Measurements from ENCODE around the gene OR5K3.

The OR5K3 gene

GRCh38 chr3:98404010-98404409, 13.5 kb downstream of the OR5K3 start:
- no peak for DNase-seq (ENCODE audit: low read depth)
- TF ChIP-seq CTCF (conservative IDR thresholded peaks at IDR 0.05; ENCODE audit: control insufficient read depth, insufficient read depth, low read depth, low read length) = no peak
- H3K4me3 ChIP-seq (ENCODE audit: control insufficient read depth, low read depth, low read length) = no peak overlapping the region

DNA sequence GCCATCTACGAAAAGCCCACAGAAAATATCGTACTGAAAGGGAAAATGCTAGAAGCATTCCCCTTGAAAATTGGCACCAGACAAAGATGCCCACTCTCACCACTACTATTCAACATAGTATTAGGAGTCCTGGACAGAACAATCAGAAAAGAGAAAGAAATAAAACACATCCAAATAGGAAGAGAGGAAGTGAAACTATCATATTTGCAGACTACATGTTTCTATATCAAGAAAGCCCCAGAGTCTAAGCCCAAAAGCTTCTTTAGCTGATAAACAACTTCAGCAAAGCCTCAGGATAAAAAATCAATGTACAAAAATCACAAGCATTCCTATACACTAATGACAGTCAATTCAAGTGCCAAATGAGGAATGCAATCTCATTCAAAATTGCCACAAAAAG, 15.6 kb downstream of the OR5K3 start:
- no peak for DNase-seq (ENCODE audit: low read depth)
- no peak overlapping the region for H3K4me3 ChIP-seq (ENCODE audit: control insufficient read depth, low read depth, low read length)
- no peak for TF ChIP-seq CTCF (conservative IDR thresholded peaks at IDR 0.05; ENCODE audit: control insufficient read depth, insufficient read depth, low read depth, low read length)

DNA sequence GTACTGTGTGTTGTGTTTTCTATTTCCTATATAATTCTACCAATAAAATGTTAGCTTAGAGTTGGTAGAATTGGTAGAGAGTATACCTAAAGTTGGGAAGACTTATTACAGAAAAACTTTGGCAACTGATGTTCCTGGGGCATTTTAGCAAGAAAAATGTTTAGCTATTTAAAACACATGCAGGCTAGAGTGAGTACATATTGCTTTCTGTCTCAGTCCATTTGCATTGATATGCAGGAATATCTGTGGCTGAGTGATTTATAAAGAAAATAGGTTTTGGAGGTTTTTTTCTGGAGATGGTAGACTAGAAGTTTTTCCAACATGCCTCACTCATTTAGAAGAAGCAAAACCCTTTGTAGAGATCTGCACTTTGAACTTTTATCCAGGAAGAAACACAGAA, 42.1 kb downstream of the OR5K3 start:
- no peak for DNase-seq (ENCODE audit: low read depth)
- no peak overlapping the region for H3K4me3 ChIP-seq (ENCODE audit: control insufficient read depth, low read depth, low read length)
- no peak for TF ChIP-seq CTCF (conservative IDR thresholded peaks at IDR 0.05; ENCODE audit: control insufficient read depth, insufficient read depth, low read depth, low read length)

GRCh38 chr3:98433764-98434163, 43.3 kb downstream of the OR5K3 start:
- H3K4me3 ChIP-seq (ENCODE audit: control insufficient read depth, low read depth, low read length) = no peak overlapping the region
- TF ChIP-seq CTCF (conservative IDR thresholded peaks at IDR 0.05; ENCODE audit: control insufficient read depth, insufficient read depth, low read depth, low read length) = no peak
- DNase-seq (ENCODE audit: low read depth) = no peak

DNA sequence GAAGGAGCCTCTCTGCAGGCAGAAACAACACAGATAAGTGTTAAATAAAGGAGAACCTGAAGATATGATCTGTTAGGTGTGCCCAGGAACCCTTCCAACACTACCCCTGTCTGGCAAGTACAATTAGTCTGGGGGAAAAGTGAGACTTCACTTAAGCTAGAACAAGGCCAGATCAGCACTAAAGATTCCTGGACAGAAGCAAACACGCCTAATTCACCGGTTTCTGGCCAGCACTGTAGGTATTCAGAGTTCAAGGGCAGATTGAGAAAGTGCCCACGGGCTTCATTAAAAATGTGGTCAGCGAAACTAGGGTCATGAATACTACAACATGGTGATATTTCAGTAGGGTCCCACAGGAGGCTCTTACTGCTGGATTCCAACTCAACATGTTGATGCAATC, 43.9 kb downstream of the OR5K3 start:
- DNase-seq (ENCODE audit: low read depth) = no peak
- TF ChIP-seq CTCF (conservative IDR thresholded peaks at IDR 0.05; ENCODE audit: control insufficient read depth, insufficient read depth, low read depth, low read length) = no peak
- no peak overlapping the region for H3K4me3 ChIP-seq (ENCODE audit: control insufficient read depth, low read depth, low read length)

- no peak for DNase-seq (ENCODE audit: low read depth)
- TF ChIP-seq CTCF (conservative IDR thresholded peaks at IDR 0.05; ENCODE audit: control insufficient read depth, insufficient read depth, low read depth, low read length) = no peak
- no peak overlapping the region for H3K4me3 ChIP-seq (ENCODE audit: control insufficient read depth, low read depth, low read length)
Measured at GRCh38 chr3:98440283-98440682, 49.8 kb downstream of the OR5K3 start.
